ENCODE measurements around the gene CCDC142.
"Not testable (repeated sequence)": the region's sequence is repeated elsewhere in the genome, so short reads cannot be mapped to it uniquely, and the experiment has no call there.

Gene CCDC142

GRCh38 chr2:74464406-74464805 lies 18.4 kb downstream of the CCDC142 start:
- DNase-seq (ENCODE audit: low spot score), result no peak

GRCh38 chr2:74462786-74463105 lies 20.1 kb downstream of the CCDC142 start:
- no peak for DNase-seq (ENCODE audit: low spot score)

GRCh38 chr2:74462054-74462785 lies 20.6 kb downstream of the CCDC142 start:
- no peak for DNase-seq (ENCODE audit: low spot score)

GRCh38 chr2:74461187-74462053 lies 21.4 kb downstream of the CCDC142 start:
- no peak for DNase-seq (ENCODE audit: low spot score)

GRCh38 chr2:74460187-74460586 lies 22.6 kb downstream of the CCDC142 start:
- DNase-seq (ENCODE audit: low spot score), result not testable (repeated sequence)

- DNase-seq (ENCODE audit: low spot score), result not testable (repeated sequence)
These were observed 23.2 kb downstream of the CCDC142 start for GRCh38 chr2:74459503-74460118.

GRCh38 chr2:74458938-74459363 lies 23.8 kb downstream of the CCDC142 start:
- DNase-seq (ENCODE audit: low spot score), result no peak

- DNase-seq (ENCODE audit: low spot score), result peak; percentile 95
These were observed 24.5 kb downstream of the CCDC142 start, which contains the start of gene WBP1 for GRCh38 chr2:74458132-74458937. TSS of gene WBP1 (plus strand) at chr2:74458438. CDS start at chr2:74458603, 165 bp downstream.

- no peak for DNase-seq (ENCODE audit: low spot score)
These were observed 25.2 kb downstream of the CCDC142 start for GRCh38 chr2:74457549-74458131.

GRCh38 chr2:74457129-74457548 lies 25.7 kb downstream of the CCDC142 start:
- no peak for DNase-seq (ENCODE audit: low spot score)

- peak; percentile 94 for DNase-seq (ENCODE audit: low spot score)
These were observed 27.9 kb downstream of the CCDC142 start, which contains the start of gene INO80B for GRCh38 chr2:74454654-74455511. TSS of gene INO80B (plus strand) at chr2:74455087. CDS start at chr2:74455117, 30 bp downstream.

GRCh38 chr2:74450570-74451190 lies 32.1 kb downstream of the CCDC142 start:
- no peak for DNase-seq (ENCODE audit: low spot score)

- DNase-seq (ENCODE audit: low spot score), result no peak
These were observed 34.0 kb downstream of the CCDC142 start for GRCh38 chr2:74448771-74449170.

GRCh38 chr2:74447230-74447999 lies 35.4 kb downstream of the CCDC142 start:
- DNase-seq (ENCODE audit: low spot score), result no peak

- DNase-seq (ENCODE audit: low spot score), result no peak
These were observed 38.1 kb downstream of the CCDC142 start for GRCh38 chr2:74444498-74445318.

GRCh38 chr2:74442483-74443297 lies 40.1 kb downstream of the CCDC142 start:
- not testable (repeated sequence) for DNase-seq (ENCODE audit: low spot score)
